Limb (tissue), 2 donors: Measurements from ENCODE around the gene PRMT1.

ENCODE experiments used
- DNase-seq, 2 donors: peaks; one replicate each; pipeline ENCODE4 v3.0.0-alpha.2; 2016; ENCODE audit errors: extremely low spot score in 2 of 2

PRMT1 gene

DNA sequence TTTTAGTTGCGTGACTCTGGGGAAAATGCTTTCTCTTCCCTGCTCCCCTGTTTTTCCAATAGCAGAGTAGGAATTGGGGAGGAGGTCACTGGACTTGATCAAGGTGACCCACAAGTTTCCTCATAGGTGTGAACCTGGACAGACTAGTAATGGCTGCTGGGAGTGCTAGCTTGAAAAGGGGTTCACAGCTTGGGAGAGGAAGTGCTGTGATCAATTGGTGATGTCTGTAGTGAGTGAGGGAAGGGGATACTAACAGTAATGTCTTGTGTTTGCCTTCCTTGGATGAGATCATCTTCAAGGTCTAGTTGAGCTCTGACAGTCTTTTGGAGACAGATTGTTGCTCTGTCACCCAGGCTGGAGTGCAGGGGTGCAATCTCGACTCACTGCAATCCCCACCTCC lies 9.6 kb upstream of the PRMT1 start:
- no peak for DNase-seq

DNA sequence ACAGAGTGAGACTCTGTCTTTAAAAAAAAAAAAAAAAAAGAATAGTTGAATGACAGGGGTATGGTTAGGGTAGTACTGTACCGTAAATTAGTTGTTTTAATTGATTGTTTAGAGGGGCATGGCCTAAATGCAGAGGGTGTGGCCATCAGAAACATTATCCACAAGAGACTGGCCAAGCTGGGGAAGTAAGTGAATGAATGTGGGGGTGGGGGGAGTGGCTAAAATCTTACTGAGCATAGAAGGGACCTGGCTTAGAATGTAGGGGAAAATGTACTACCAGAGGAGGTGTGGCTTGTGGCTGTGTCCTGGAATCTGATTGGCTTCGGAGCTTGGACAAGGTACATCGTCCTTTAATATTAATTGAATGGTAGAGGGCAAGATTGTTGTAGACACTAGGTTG lies 7.6 kb upstream of the PRMT1 start:
- DNase-seq = no peak

DNA sequence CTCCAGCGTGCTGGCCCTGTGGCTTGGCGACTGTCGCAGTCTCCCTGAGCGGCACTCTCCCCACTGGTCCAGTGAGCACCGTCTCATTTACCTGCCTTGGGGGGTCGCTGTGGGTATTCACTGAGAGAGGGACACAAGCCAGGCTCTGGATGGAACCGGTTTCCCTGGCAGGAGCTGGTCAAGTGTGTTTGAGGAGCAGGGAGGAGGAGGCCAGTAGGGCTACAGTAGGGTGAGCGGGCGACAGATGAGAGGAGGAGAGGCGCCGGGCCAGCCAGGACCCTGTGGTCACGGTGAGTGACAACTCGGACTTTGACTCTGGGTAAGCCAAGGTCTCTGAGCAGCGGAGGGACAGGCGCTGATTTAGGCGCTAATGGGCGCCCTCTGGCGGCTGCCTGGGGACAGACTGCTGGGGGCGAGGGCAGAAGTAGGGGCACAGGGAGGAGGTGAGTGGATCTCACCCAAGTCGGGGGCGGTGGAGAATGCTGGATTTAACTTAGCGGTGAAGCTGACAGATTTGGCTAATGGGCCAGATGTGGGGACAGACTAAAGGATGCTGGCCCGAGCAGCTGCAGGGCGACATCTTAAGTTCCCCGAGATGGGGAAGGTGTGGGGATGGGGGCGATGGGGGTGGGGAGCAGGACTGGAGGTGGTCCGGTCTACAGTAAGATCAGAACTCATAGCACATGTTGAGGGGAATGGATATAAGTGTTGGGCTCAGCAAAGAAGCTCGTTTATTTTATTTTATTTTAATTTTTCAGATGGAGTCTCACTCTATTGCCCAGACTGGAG lies 4.7 kb upstream of the PRMT1 start:
- DNase-seq = peak; percentile 68 to 80

- no peak for DNase-seq
Observed at GRCh38 chr19:49676136-49676783, 811 bp upstream of the PRMT1 start.

- DNase-seq = peak; percentile 100
Observed at GRCh38 chr19:49676784-49677230, 264 bp upstream of the PRMT1 start.

GRCh38 chr19:49677901-49678674 lies 1.0 kb downstream of the PRMT1 start:
- peak; percentile 60 to 93 for DNase-seq

DNA sequence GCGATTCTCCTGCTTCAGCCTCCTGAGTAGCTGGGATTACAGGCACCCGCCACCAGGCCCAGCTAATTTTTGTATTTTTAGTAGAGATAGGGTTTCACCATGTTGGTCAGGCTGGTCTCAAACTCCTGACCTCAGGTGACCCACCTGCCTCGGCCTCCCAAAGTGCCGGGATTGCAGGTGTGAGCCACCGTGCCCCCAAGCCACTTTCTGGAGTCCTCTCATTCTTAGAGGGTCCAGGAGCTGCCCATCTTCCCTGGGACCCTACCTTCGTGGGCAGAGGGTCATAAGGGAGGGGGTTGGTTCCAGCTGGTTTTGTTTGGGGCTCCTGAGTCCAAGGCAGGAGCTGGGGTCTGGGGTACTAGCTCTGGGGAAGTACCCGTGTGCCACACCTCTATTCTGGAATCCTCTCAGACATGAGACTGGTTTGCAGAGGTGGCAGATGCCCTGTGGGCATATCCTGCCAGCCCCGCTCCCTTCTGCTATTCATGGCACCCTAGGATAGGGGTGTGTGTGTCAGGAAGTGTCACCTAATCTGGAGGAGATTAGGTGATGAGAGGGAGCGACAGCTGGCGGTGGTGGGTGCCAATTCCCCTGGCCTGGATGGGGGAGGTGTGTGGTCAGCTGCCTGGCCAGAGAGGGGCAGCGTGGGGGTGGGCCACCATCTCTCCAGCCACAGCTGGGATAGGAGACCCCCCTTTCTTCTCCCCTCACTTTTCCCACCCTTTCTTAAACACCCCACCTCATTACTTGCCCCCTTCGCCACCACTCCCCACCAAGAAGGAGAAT lies 2.1 kb downstream of the PRMT1 start:
- no peak for DNase-seq

DNA sequence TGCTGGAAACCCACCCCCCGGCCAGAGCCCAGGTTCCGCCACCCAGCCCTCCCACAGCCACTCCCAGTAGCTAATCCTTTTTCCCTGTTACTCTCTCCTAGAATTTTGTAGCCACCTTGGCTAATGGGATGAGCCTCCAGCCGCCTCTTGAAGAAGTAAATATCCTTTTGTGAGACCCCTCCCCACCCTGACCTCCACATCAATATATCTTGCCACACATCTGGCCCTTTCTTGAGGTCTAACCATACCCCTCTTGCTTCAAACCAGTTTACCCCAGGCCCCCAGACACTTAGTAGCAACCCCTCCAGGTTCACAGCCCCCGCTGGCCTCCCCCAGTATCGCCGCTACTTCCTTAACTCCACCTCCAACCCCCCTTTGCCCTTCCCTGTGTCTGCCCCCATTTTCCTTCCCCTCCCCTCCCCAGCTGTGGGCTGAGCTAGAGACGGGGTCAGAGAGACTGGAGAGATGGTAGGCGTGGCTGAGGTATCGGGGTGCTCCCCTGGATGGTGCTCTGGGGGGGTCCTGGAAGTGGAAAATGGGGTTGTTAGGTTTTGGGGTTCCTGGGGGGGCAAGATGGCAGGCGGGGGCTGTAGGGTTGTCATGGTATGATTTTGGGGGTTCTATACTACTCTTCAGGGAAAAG lies 2.8 kb downstream of the PRMT1 start:
- no peak for DNase-seq

DNA sequence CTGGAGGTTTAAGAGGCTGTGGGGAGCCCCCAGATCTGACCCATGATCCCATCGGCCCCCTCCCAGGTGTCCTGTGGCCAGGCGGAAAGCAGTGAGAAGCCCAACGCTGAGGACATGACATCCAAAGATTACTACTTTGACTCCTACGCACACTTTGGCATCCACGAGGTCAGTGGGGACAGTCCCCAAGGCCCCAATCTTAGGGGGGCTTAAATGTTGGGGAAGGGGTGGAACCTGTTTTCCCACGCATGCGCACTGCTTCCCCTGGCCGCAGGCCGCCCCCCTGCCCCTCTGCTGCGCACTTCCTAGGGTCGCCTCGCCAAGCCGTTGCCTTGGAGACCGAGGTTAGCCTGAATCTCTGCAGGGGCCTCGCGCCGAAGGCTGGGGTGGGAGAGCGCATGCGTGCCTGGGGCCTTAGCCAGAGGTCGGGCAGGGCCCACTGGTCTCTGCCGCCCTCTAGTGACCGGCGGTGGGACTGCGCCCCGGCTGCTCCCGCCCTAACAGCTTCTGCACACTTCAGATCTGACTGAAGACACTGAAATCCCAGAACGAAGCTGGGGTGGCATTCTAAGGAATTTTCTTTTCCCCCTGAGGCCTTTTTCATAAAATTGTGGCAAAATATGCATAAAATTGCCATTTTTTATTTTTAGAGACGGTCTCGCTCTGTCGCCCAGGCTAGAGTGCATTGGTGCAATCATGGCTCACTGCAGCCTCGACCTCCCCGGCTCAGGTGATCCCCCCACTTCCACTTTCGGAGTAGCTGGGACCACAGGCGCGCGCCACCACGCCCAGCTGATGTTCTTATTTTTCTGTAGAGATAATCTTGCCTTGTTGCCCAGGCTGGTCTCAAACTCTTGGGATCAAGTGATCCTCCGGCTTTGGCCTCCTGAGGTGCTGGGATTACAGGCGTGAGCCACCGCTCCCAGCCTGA lies 3.6 kb downstream of the PRMT1 start:
- DNase-seq = peak; percentile 96 to 98

DNA sequence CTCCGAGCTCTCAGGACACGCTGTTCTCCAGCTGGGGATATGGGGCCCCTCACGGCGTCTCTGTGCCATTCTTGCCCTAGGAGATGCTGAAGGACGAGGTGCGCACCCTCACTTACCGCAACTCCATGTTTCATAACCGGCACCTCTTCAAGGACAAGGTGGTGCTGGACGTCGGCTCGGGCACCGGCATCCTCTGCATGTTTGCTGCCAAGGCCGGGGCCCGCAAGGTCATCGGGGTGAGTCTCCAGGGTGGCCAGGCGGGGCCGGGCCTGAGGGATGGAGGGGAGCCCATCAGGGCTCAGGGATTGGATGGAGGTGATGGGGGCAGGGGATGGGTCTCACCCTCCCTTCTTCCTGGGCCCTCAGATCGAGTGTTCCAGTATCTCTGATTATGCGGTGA lies 4.8 kb downstream of the PRMT1 start:
- DNase-seq = no peak

- DNase-seq = no peak
Observed at GRCh38 chr19:49682274-49682673, 5.2 kb downstream of the PRMT1 start.

DNA sequence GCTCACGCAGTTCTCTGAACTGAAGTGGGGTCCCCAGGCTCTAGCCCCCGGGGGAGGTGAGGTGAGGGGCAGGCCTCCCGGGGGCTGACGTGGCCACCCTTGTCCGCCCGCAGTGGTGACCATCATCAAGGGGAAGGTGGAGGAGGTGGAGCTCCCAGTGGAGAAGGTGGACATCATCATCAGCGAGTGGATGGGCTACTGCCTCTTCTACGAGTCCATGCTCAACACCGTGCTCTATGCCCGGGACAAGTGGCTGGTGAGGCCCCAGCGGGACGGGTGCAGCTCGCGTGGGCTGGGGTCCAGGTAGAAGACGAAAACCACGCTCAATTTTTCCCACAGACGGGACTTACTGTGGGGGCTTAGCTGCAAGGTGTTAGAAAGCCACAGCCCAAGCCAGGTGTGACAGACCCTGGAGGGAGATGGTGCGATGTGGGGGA lies 6.8 kb downstream of the PRMT1 start:
- DNase-seq = no peak

DNA sequence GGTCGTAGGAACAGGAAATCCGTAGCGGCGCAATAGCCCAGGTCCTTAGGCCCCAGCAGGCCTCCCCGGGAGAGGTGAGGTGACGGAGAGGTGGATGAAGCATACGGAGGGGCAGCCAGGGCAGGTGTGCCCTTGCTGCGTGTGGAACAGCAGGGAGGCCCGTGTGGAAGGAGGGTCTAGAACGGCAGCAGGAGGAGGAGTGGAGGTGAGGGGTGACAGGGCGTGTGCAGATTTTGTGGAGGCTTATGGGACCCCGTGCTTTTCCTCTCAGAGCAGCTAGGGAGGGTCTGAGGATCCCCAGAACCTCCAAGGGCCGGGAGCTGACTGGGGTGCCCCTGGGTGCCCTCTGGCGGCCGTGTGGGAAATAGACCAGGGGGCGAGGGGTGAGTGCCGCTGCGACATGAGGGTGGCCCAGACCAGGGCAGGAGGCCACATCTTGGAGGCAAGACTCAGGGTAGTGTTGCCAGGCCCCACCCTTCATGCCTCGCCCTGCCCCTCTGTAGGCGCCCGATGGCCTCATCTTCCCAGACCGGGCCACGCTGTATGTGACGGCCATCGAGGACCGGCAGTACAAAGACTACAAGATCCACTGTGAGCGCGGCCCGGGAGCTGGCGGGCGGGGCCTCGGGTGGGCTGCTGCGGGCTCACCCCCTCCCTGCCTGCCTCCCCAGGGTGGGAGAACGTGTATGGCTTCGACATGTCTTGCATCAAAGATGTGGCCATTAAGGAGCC lies 7.3 kb downstream of the PRMT1 start:
- no peak for DNase-seq

GRCh38 chr19:49684983-49685553 lies 8.0 kb downstream of the PRMT1 start:
- no peak for DNase-seq

DNA sequence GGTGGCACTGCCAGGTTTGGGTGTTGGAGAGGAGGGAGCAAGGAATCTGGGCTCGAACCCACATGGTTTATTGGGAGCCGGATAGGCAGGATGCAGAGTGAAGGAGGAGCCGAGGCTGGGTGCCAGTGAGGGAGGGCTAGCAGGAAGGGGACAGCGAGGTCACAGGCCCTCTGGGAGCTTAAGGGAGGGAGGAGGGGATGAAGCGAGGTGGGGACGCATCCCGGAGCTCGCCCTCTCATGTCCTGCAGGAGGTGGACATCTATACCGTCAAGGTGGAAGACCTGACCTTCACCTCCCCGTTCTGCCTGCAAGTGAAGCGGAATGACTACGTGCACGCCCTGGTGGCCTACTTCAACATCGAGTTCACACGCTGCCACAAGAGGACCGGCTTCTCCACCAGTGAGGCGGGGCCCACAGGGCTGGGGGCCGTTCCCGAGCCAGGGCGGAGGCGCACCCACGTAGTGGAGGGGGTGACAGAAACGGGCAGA lies 8.8 kb downstream of the PRMT1 start:
- DNase-seq = no peak

GRCh38 chr19:49686503-49687088 lies 9.5 kb downstream of the PRMT1 start:
- no peak for DNase-seq

- no peak for DNase-seq
Observed at GRCh38 chr19:49687150-49687549, 10.1 kb downstream of the PRMT1 start.
